Breast epithelium (tissue), 4 donors: ENCODE data around the gene PREP. TPM values are rescaled to one million over a fixed set of nuclear protein-coding genes. Genes with fewer than 3 reads are reported as not detected.
A peak's percentile ranks its signal among the peaks of the same experiment; 100 is the strongest.
"Not testable (repeated sequence)": the region's sequence is repeated elsewhere in the genome, so short reads cannot be mapped to it uniquely, and the experiment has no call there.

Experiments used
- DNase-seq, 2 donors: peaks; one replicate each; pipeline ENCODE4 v3.0.0-alpha.2; 2019; ENCODE audit warnings: low spot score in 2 of 2
- H3K27ac ChIP-seq, 2 donors: fragments of 200-600 bp; sonication (generic) in 1 of 2; one replicate each; pipeline ENCODE4 v1.5.1; 2016 to 2019; ENCODE audit warnings: mild to moderate bottlenecking in 1 of 2
- H3K27me3 ChIP-seq, 2 donors: fragments of 200-600 bp; sonication (generic) in 1 of 2; one replicate each; pipeline versions ENCODE4 v1.5.1 to v1.6.0; 2017 to 2019; ENCODE audit warnings: control low read depth in 1 of 2, mild to moderate bottlenecking in 1 of 2
- H3K36me3 ChIP-seq: fragments of 200-600 bp; one replicate; pipeline ENCODE4 v1.5.1; 2019
- H3K4me1 ChIP-seq, 2 donors: fragments of 200-600 bp; sonication (generic); one replicate each; pipeline ENCODE4 v1.5.1; 2016 to 2019; ENCODE audit warnings: control low read depth in 1 of 2
- H3K4me3 ChIP-seq, 3 donors: fragments of 200-600 bp; sonication (generic); 1 replicate in 2 of 3; 2 replicates in 1 of 3; pipeline ENCODE4 v1.5.1; 2016 to 2019; ENCODE audit warnings: mild to moderate bottlenecking in 3 of 3, moderate library complexity in 2 of 3
- H3K9me3 ChIP-seq, 2 donors: fragments of 200-600 bp; sonication (generic) in 1 of 2; one replicate each; pipeline ENCODE4 v1.5.1; 2016 to 2019; ENCODE audit warnings: control low read depth in 1 of 2
- CTCF ChIP-seq, 3 donors: fragments of 450-650 bp; IDR thresholded peaks; one replicate each; pipeline ENCODE4 v1.5.1; 2016 to 2017; ENCODE audit warnings: antibody characterized with exemption in 3 of 3, mild to moderate bottlenecking in 3 of 3, moderate library complexity in 3 of 3
- POLR2A ChIP-seq: fragments of 450-650 bp; IDR thresholded peaks from one replicate; pipeline ENCODE4 v1.6.1; 2016; ENCODE audit warnings: antibody characterized with exemption, mild to moderate bottlenecking, moderate library complexity
- POLR2AphosphoS5 ChIP-seq, 3 donors: sonication (generic); formaldehyde crosslinking; IDR thresholded peaks; one replicate each; pipeline ENCODE4 v1.6.1; 2017; ENCODE audit warnings: antibody characterized with exemption in 3 of 3
- intact Hi-C: fragments of 100-400 bp; cut with DNase I; formaldehyde crosslinking; loops from one replicate; pipeline ENCODE4 v1.15.1; 2023; ENCODE audit warnings: low total_unique reads
- total RNA-seq, 3 donors: library from RNA; depleted of rRNA; stranded (reverse); fragments of >200 nt; gene quantifications; one replicate each; pipeline ENCODE4 v1.1.0, GENCODE V29; 2016

Gene PREP
- total RNA-seq, 3 donors from 2014 or later = 18.4 to 22.3 (median 19.6) TPM

DNA sequence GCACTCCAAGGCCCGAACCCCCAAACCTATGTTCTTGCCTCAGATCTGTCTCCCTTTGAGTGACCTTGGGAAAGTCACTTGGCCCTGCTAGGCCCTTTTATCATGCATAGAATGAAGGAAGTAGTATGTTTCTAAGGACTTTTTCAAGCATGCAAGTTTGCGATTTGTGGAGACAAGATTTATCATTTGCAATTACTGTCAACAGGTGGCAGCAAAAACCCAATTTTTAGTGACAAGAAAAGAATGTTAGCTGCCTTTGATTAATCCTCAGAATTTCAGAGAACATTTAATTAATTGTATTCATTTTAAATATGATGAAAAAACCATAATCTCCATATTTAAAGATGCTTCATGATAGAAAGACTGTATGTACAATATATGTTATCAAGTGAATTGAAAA, 28.3 kb upstream of the PREP start:
- no peak overlapping the region for H3K4me3 ChIP-seq
- no peaks in the 10 kb centered on the region for H3K4me1 ChIP-seq
- intact Hi-C loops = no loop called here
- H3K27ac ChIP-seq = no peak overlapping the region
- H3K27me3 ChIP-seq = no peaks in the 10 kb centered on the region
- TF ChIP-seq POLR2AphosphoS5 (IDR thresholded peaks at IDR 0.05) (no peak), CTCF (IDR thresholded peaks at IDR 0.05) (peak; percentile 17 to 57 (median 50)), POLR2A (no peak)
- DNase-seq = no peak
- H3K9me3 ChIP-seq = no peaks in the 10 kb centered on the region
- H3K36me3 ChIP-seq = no peaks in the 10 kb centered on the region

DNA sequence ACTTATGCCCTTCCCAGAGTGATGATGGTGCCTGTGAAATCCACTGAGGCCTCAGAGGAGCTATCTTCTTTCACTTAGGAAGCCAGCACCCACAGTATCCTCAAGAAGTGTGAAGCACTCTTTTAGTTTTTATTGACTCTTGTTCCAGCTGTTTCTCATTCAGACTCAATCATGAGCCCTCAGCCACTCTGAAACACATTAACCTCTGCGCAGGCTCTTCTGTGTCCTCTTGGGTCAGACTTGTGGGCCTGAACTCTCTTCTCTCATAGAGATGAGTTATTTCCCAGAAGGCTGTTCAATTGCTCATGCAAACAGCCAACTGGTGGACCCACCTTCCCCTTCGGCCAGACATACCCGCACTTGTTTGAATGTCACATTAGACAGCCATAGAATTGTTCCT, 27.8 kb upstream of the PREP start:
- TF ChIP-seq POLR2A = no peak
- no peak for TF ChIP-seq CTCF (IDR thresholded peaks at IDR 0.05)
- no peak for TF ChIP-seq POLR2AphosphoS5 (IDR thresholded peaks at IDR 0.05)
- Histone ChIP-seq H3K9me3 (no peaks in the 10 kb centered on the region), H3K4me1 (no peaks in the 10 kb centered on the region), H3K4me3 (no peak overlapping the region), H3K27me3 (no peaks in the 10 kb centered on the region), H3K36me3 (no peaks in the 10 kb centered on the region), H3K27ac (no peak overlapping the region)
- intact Hi-C loops = no loop called here
- DNase-seq = no peak

- no peaks in the 10 kb centered on the region for H3K9me3 ChIP-seq
- no peaks in the 10 kb centered on the region for H3K27me3 ChIP-seq
- H3K27ac ChIP-seq = peak overlapping the region in 1 of 2 donors; percentile 89
- TF ChIP-seq POLR2AphosphoS5 (IDR thresholded peaks at IDR 0.05) (no peak), CTCF (IDR thresholded peaks at IDR 0.05) (no peak), POLR2A (no peak)
- no peaks in the 10 kb centered on the region for H3K4me1 ChIP-seq
- intact Hi-C loops = no loop called here
- H3K36me3 ChIP-seq = no peaks in the 10 kb centered on the region
- no peak for DNase-seq
- no peak overlapping the region for H3K4me3 ChIP-seq
Measured at GRCh38 chr6:105429676-105430075, 26.8 kb upstream of the PREP start.

DNA sequence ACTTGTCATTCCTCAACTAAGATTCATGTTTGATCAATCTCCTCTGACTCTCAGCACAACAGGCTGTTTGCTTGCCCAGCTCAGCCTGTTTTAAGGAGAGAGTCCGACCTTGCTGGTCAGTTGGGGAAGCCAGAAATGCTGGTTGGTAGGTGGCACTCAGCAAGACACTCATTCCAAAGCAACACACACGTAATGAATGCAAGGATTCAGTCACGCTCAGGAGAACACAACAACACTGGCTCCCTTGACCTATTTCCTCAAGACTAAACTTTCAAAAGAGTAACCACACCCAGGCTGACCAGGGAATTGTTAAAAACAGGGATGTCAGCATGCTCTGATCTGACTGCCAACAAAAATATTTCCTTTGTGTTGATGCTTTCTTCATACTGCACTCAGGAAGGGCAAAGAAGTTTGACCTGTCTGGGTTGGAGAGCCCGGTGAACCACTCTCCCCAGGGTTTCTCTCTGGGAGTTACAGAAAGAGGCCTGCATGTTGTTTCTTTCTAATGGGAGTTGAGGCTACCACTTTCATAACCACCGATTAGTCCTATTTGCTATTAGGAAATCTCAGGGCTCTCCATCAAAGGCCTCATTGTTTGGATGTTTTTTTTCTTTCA, 25.6 kb upstream of the PREP start:
- Histone ChIP-seq H3K27ac (peak overlapping the region; percentile 80 to 89), H3K36me3 (no peaks in the 10 kb centered on the region), H3K9me3 (no peaks in the 10 kb centered on the region), H3K4me3 (no peak overlapping the region), H3K27me3 (no peaks in the 10 kb centered on the region), H3K4me1 (no peaks in the 10 kb centered on the region)
- peak in 1 of 2 donors; percentile 65 for DNase-seq
- TF ChIP-seq POLR2A = no peak
- TF ChIP-seq POLR2AphosphoS5 (IDR thresholded peaks at IDR 0.05) = peak in 1 of 3 donors; percentile 25
- intact Hi-C loops = no loop called here

- intact Hi-C loops = no loop called here
- H3K4me3 ChIP-seq = no peak overlapping the region
- H3K4me1 ChIP-seq = no peaks in the 10 kb centered on the region
- H3K27me3 ChIP-seq = no peaks in the 10 kb centered on the region
- H3K27ac ChIP-seq = no peak overlapping the region
- peak in 1 of 2 donors; percentile 31 for DNase-seq
- no peaks in the 10 kb centered on the region for H3K9me3 ChIP-seq
- H3K36me3 ChIP-seq = no peaks in the 10 kb centered on the region
- TF ChIP-seq POLR2AphosphoS5 (IDR thresholded peaks at IDR 0.05) = no peak
- TF ChIP-seq POLR2A = no peak
- TF ChIP-seq CTCF (IDR thresholded peaks at IDR 0.05) = peak; percentile 40 to 51 (median 48)
Measured at GRCh38 chr6:105424175-105424783, 21.4 kb upstream of the PREP start.

DNA sequence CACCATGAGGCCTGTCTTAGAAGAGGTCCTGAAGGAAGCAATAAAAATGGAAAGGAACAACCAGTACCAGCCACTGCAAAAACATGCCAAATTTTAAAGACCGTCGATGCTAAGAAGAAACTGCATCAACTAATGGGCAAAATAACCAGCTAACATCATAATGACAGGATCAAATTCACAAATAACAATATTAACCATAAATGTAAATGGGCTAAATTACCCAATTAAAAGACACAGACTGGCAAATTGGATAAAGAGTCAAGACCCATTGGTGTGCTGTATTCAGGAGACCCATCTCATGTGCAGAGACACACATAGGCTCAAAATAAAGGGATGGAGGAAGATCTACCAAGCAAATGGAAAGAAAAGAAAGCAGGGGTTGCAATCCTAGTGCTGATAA, 14.1 kb upstream of the PREP start:
- not testable (repeated sequence) for H3K27me3 ChIP-seq
- H3K9me3 ChIP-seq = peaks cover 5 to 25% of the 10 kb centered on the region in 2 donors

More for the DNA sequence above, 14.1 kb upstream of the PREP start:
- H3K4me3 ChIP-seq, H3K4me1 ChIP-seq, H3K36me3 ChIP-seq, H3K27ac ChIP-seq, intact Hi-C loops, DNase-seq: not testable (repeated sequence)
